SK-N-SH (cell line): Measurements from ENCODE around the gene MSH5. TPM values are rescaled to one million over a fixed set of nuclear protein-coding genes. Genes with fewer than 3 reads are reported as not detected.

ENCODE experiments used
- CTCF ChIA-PET: fragments of 300-600, 350-600 bp; formaldehyde crosslinking; extraction: SDS; loops from one replicate; lab custom pipeline; 2021; lab: Yijun Ruan, JAX
- POLR2A ChIA-PET: fragments of 350-600 bp; sonication (Branson Sonifier 250); formaldehyde crosslinking; extraction: SDS; loops from one replicate; lab custom pipeline; 2020; ENCODE audit warnings: antibody characterized with exemption, inconsistent platforms; lab: Yijun Ruan, JAX
- DNase-seq: peaks from one replicate; pipeline ENCODE4 v3.0.0; 2012
- H2AFZ ChIP-seq: fragments of 200-600 bp; sonication (generic); 2 replicates; pipeline ENCODE4 v1.8.1; 2016; ENCODE audit warnings: antibody characterized with exemption, mild to moderate bottlenecking, low read depth
- H3F3A ChIP-seq: fragments of 200-600 bp; sonication (generic); replicated peaks from 2 replicates; pipeline ENCODE3; 2016; ENCODE audit warnings: antibody characterized with exemption, mild to moderate bottlenecking; ENCODE audit not compliant: insufficient read depth
- H3K27ac ChIP-seq, 2 experiments: fragments of 200-500 bp in 1 of 2; fragments of 200-600 bp in 1 of 2; sonication (Bioruptor generic) in 1 of 2; sonication (generic), shearing (Covaris generic) in 1 of 2; 2 replicates each; pipeline versions ENCODE4 v1.5.1 to v1.6.1; 2014 to 2016; ENCODE audit warnings: low read depth in 2 of 2, inconsistent platforms in 1 of 2, low read length in 1 of 2, mild to moderate bottlenecking in 1 of 2, mixed read lengths in 1 of 2
- H3K27me3 ChIP-seq: fragments of 200-600 bp; sonication (generic), shearing (Covaris generic); 2 replicates; pipeline ENCODE4 v1.6.1; 2016; ENCODE audit warnings: mixed run types; ENCODE audit not compliant: insufficient read depth
- H3K36me3 ChIP-seq, 2 experiments: fragments of 200-500 bp in 1 of 2; fragments of 200-600 bp in 1 of 2; sonication (Bioruptor generic) in 1 of 2; sonication (generic) in 1 of 2; replicated peaks in 1 of 2; 2 replicates each; pipeline versions ENCODE3 to v1.5.1; 2014 to 2016; ENCODE audit warnings: low read length in 1 of 2, mild to moderate bottlenecking in 1 of 2; ENCODE audit not compliant: insufficient read depth in 2 of 2, control insufficient read depth in 1 of 2
- H3K4me1 ChIP-seq, 2 experiments: fragments of 200-500 bp in 1 of 2; fragments of 200-600 bp in 1 of 2; sonication (Bioruptor generic) in 1 of 2; sonication (generic), shearing (Covaris generic) in 1 of 2; 2 replicates each; pipeline versions ENCODE4 v1.5.1 to v1.6.1; 2014 to 2016; ENCODE audit warnings: low read depth in 1 of 2, low read length in 1 of 2, mixed run types in 1 of 2; ENCODE audit not compliant: insufficient read depth in 2 of 2, control insufficient read depth in 1 of 2
- H3K4me2 ChIP-seq: fragments of 200-600 bp; sonication (generic), shearing (Covaris generic); 2 replicates; pipeline ENCODE4 v1.6.1; 2017; ENCODE audit warnings: mixed run types
- H3K4me3 ChIP-seq, 2 experiments: fragments of 200-500 bp in 1 of 2; fragments of 200-600 bp in 1 of 2; sonication (Bioruptor generic) in 1 of 2; sonication (generic), shearing (Covaris generic) in 1 of 2; 2 replicates each; pipeline versions ENCODE4 v1.5.1 to v1.8.1; 2014 to 2016; ENCODE audit warnings: low read depth in 2 of 2, inconsistent platforms in 1 of 2, low read length in 1 of 2, mild to moderate bottlenecking in 1 of 2, mixed read lengths in 1 of 2, moderate library complexity in 1 of 2
- H3K79me2 ChIP-seq: fragments of 200-600 bp; sonication (generic); 2 replicates; pipeline ENCODE4 v1.8.1; 2017; ENCODE audit warnings: mild to moderate bottlenecking; ENCODE audit not compliant: insufficient read depth
- H3K9ac ChIP-seq: fragments of 200-600 bp; sonication (generic); 2 replicates; pipeline ENCODE4 v1.6.1; 2017; ENCODE audit warnings: mixed run types
- H3K9me2 ChIP-seq: fragments of 200-600 bp; sonication (generic); 2 replicates; pipeline ENCODE4 v1.6.1; 2017; ENCODE audit warnings: mixed run types
- H3K9me3 ChIP-seq: fragments of 200-600 bp; sonication (generic); 2 replicates; pipeline ENCODE4 v1.6.1; 2017; ENCODE audit warnings: mixed run types, mild to moderate bottlenecking, moderate library complexity
- H4K20me1 ChIP-seq: fragments of 200-600 bp; sonication (generic); 2 replicates; pipeline ENCODE4 v1.6.1; 2017; ENCODE audit warnings: mild to moderate bottlenecking, mixed run types; ENCODE audit not compliant: insufficient read depth
- CTCF ChIP-seq: fragments of 200-600 bp; sonication (generic); IDR thresholded peaks from 2 replicates; pipeline ENCODE4 v1.6.1; 2017; ENCODE audit warnings: antibody characterized with exemption, mild to moderate bottlenecking, moderate library complexity
- ELF1 ChIP-seq: IDR thresholded peaks from 2 replicates; pipeline ENCODE4 v1.4.0; 2012
- GABPA ChIP-seq: IDR thresholded peaks from 2 replicates; pipeline ENCODE4 v1.4.0; 2012; ENCODE audit warnings: low read depth, mild to moderate bottlenecking
- GATA2 ChIP-seq: sonication (generic); formaldehyde crosslinking; IDR thresholded peaks from 2 replicates; pipeline ENCODE4 v1.5.0; 2020; ENCODE audit warnings: mild to moderate bottlenecking, missing genetic modification reagents
- MAX ChIP-seq: IDR thresholded peaks from 2 replicates; pipeline ENCODE4 v1.4.0; 2012; ENCODE audit warnings: low read depth
- NRF1 ChIP-seq: IDR thresholded peaks from 2 replicates; pipeline ENCODE4 v1.6.1; 2012; ENCODE audit warnings: low read depth, mild to moderate bottlenecking, low read length
- POLR2AphosphoS5 ChIP-seq: IDR thresholded peaks from 2 replicates; pipeline ENCODE4 v1.6.1; 2012; ENCODE audit warnings: low read depth, low read length
- REST ChIP-seq: IDR thresholded peaks from 2 replicates; pipeline ENCODE4 v1.6.1; 2012; ENCODE audit warnings: mild to moderate bottlenecking, low read depth, low read length, moderate library complexity
- RFX5 ChIP-seq: IDR thresholded peaks from 2 replicates; pipeline ENCODE4 v1.6.1; 2012; ENCODE audit warnings: mild to moderate bottlenecking, improper control_type of control experiment, low read length
- SIN3A ChIP-seq: IDR thresholded peaks from 2 replicates; pipeline ENCODE4 v1.6.1; 2012; ENCODE audit warnings: low read depth, mild to moderate bottlenecking, low read length, moderate library complexity, borderline replicate concordance
- SMC3 ChIP-seq: IDR thresholded peaks from 2 replicates; pipeline ENCODE4 v1.6.1; 2012; ENCODE audit warnings: low read depth, low read length, improper control_type of control experiment
- TAF1 ChIP-seq: IDR thresholded peaks from 2 replicates; pipeline ENCODE4 v1.6.1; 2012; ENCODE audit warnings: low read depth, mild to moderate bottlenecking, low read length, moderate library complexity, borderline replicate concordance
- TCF12 ChIP-seq: IDR thresholded peaks from 2 replicates; pipeline ENCODE4 v1.4.0; 2012
- TEAD4 ChIP-seq: IDR thresholded peaks from 2 replicates; pipeline ENCODE4 v1.4.0; 2012; ENCODE audit warnings: mild to moderate bottlenecking, borderline replicate concordance; ENCODE audit not compliant: insufficient read depth
- USF2 ChIP-seq: fragments of 150-350 bp; IDR thresholded peaks from 2 replicates; pipeline ENCODE4 v1.6.1; 2017; ENCODE audit warnings: antibody characterized with exemption, low read length, low read depth, borderline replicate concordance
- WGBS: methylation state at CpG from one replicate; pipeline ENCODE4 v1.1.6; 2017; ENCODE audit warnings: low lambda C conversion rate; 5-methylcytosine and 5-hydroxymethylcytosine counted together
- polyA plus RNA-seq, 3 experiments: library from polyadenylated mRNA; depleted of rRNA; stranded (reverse); fragments of >200 nt; gene quantifications; 2 replicates each; pipeline ENCODE4 v1.2.3, GENCODE V29; 2012

MSH5 gene
- polyA plus RNA-seq, 1 of the 3 experiments (the other 2 are of a cell fraction) = 16.0 TPM

GRCh38 chr6:31722173-31722572, 17.6 kb upstream of the MSH5 start:
- Histone ChIP-seq H3K9me3 (no peaks in the 10 kb centered on the region), H3K9me2 (no peaks in the 10 kb centered on the region), H2AFZ (no peak overlapping the region), H3K27me3 (no peaks in the 10 kb centered on the region), H3K4me2 (no peak overlapping the region)
- ChIA-PET CTCF (interaction anchor here (1.0 kb wide), 1 partner anchor 69 kb away, joined by 5 read pairs; no protein-coding TSS in a partner anchor), POLR2A (no interaction called here)
- 74% methylated on average over 3 of the region's 3 CpGs for WGBS
- no peak for TF ChIP-seq TAF1
- TF ChIP-seq MAX = no peak
- no peak for TF ChIP-seq POLR2AphosphoS5
- TF ChIP-seq GABPA = no peak
- TF ChIP-seq SMC3 = no peak
- TF ChIP-seq ELF1 = no peak
- TF ChIP-seq GATA2 (CRISPR knock-in tag) = no peak
- TF ChIP-seq RFX5 = no peak
- no peak for TF ChIP-seq REST
- TF ChIP-seq SIN3A = no peak
- TF ChIP-seq TEAD4 = no peak
- no peak for TF ChIP-seq NRF1
- TF ChIP-seq, all 33 proteins: peak for 0
- H3K4me3 ChIP-seq = no peak overlapping the region
- peaks cover 9 to 16% of the 10 kb centered on the region in 2 experiments for H3K36me3 ChIP-seq
- no peaks in the 10 kb centered on the region for H3K4me1 ChIP-seq
- no peak for DNase-seq
- H3F3A ChIP-seq = no peaks in the 10 kb centered on the region
- no peak overlapping the region for H3K9ac ChIP-seq
- no peak overlapping the region for H3K27ac ChIP-seq
- H4K20me1 ChIP-seq = no peaks in the 10 kb centered on the region
- no peaks in the 10 kb centered on the region for H3K79me2 ChIP-seq

- POLR2A ChIA-PET = no interaction called here
Observed at GRCh38 chr6:31723245-31723979, 16.4 kb upstream of the MSH5 start, which contains the start of gene MPIG6B. TSS of gene MPIG6B (plus strand) at chr6:31723373. CDS start at chr6:31723384, 11 bp downstream.

More at GRCh38 chr6:31723245-31723979, 16.4 kb upstream of the MSH5 start, which contains the start of gene MPIG6B:
- TF ChIP-seq CTCF (no peak), SIN3A (no peak), USF2 (no peak), NRF1 (no peak), SMC3 (no peak), TCF12 (no peak), GABPA (no peak)
- TF ChIP-seq, all 33 proteins: peak for 0
- Histone ChIP-seq H3K4me3 (no peak within 1 kb of the TSS), H3K27ac (no peak within 1 kb of the TSS), H3K9me2 (no peaks in the 10 kb centered on the region), H3K4me2 (no peak within 1 kb of the TSS), H3K27me3 (no peaks in the 10 kb centered on the region), H3F3A (no peaks in the 10 kb centered on the region), H3K36me3 (peaks cover 20 to 26% of the 10 kb centered on the region in 2 experiments), H4K20me1 (no peaks in the 10 kb centered on the region), H3K9me3 (no peaks in the 10 kb centered on the region), H3K9ac (no peak within 1 kb of the TSS), H2AFZ (no peak within 1 kb of the TSS), H3K4me1 (peaks cover 0 to 1% of the 10 kb centered on the region in 2 experiments; a peak in 1 of 4 replicates), H3K79me2 (peaks cover 2% of the 10 kb centered on the region; the same call in 1 of the 2 replicates)
- 89% methylated on average over 43 of the region's 46 CpGs for WGBS
- CTCF ChIA-PET = interaction anchor here (0.9 to 1.6 kb wide), 4 partner anchors 9 to 72 kb away, joined by 3 to 4 read pairs (median 4); partner anchors contain the start of gene VARS1
- no peak for DNase-seq
